ENCODE results near the gene SMIM3. TPM values are rescaled to one million over a fixed set of nuclear protein-coding genes. Genes with fewer than 3 reads are reported as not detected.

Gene SMIM3
- total RNA-seq, 1 experiment from 2014 or later: 55.2 TPM

DNA sequence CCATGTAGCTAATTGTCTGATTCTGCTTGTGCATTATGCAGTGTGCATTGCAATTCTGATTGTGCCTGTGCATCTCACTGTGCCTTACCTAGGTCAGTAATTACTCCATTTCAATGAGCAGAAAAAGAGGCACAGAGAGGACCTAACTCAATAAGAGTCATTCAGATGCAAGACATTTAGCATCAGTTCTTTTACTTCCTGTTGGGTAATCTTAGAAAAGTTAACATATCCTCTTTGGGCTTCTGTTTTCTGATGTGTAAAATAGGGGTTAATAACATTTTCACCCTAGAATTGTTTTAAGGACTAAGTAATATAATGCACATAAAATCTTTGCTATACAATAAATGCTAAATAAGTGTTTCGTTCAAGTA is 12.8 kb upstream of the SMIM3 start:
- CTCF ChIA-PET: no interaction called here
- no peaks in the 10 kb centered on the region for H3K9me3 ChIP-seq (ENCODE audit: control insufficient read depth, insufficient read depth, low read depth, low read length)
- DNase-seq (ENCODE audit: low read depth, low spot score) (no peak), ATAC-seq (no peak)
- intact Hi-C loops (cut with micrococcal nuclease; ENCODE audit: unreplicated experiment) (no loop called here), in situ Hi-C loops (cut with HindIII; ENCODE audit: low pct_unique_long_range_greater_than_20kb, low sequenced_read_pairs) (no loop called here)
- no peaks in the 10 kb centered on the region for H3K36me3 ChIP-seq (ENCODE audit: control insufficient read depth, insufficient read depth, low read length)
- H3K4me3 ChIP-seq (ENCODE audit: low read depth in 2 of 2, low read length in 2 of 2): no peak overlapping the region
- no TSS peak for BruUV-seq (replicated peaks)
- H3K27ac ChIP-seq (ENCODE audit: low read length): no peak overlapping the region
- POLR2A ChIA-PET: no interaction called here
- H3K4me1 ChIP-seq (ENCODE audit: control insufficient read depth, insufficient read depth, low read length): no peaks in the 10 kb centered on the region
- no peaks in the 10 kb centered on the region for H3K27me3 ChIP-seq (ENCODE audit: control insufficient read depth, insufficient read depth, low read length)
- TF ChIP-seq, protein P1, sequence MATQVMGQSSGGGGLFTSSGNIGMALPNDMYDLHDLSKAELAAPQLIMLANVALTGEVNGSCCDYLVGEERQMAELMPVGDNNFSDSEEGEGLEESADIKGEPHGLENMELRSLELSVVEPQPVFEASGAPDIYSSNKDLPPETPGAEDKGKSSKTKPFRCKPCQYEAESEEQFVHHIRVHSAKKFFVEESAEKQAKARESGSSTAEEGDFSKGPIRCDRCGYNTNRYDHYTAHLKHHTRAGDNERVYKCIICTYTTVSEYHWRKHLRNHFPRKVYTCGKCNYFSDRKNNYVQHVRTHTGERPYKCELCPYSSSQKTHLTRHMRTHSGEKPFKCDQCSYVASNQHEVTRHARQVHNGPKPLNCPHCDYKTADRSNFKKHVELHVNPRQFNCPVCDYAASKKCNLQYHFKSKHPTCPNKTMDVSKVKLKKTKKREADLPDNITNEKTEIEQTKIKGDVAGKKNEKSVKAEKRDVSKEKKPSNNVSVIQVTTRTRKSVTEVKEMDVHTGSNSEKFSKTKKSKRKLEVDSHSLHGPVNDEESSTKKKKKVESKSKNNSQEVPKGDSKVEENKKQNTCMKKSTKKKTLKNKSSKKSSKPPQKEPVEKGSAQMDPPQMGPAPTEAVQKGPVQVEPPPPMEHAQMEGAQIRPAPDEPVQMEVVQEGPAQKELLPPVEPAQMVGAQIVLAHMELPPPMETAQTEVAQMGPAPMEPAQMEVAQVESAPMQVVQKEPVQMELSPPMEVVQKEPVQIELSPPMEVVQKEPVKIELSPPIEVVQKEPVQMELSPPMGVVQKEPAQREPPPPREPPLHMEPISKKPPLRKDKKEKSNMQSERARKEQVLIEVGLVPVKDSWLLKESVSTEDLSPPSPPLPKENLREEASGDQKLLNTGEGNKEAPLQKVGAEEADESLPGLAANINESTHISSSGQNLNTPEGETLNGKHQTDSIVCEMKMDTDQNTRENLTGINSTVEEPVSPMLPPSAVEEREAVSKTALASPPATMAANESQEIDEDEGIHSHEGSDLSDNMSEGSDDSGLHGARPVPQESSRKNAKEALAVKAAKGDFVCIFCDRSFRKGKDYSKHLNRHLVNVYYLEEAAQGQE (IDR thresholded peaks at IDR 0.05; ENCODE audit: insufficient read depth in 1 of 2, low read depth in 2 of 2, low read length in 1 of 2): no peak
- TF ChIP-seq, protein P2, sequence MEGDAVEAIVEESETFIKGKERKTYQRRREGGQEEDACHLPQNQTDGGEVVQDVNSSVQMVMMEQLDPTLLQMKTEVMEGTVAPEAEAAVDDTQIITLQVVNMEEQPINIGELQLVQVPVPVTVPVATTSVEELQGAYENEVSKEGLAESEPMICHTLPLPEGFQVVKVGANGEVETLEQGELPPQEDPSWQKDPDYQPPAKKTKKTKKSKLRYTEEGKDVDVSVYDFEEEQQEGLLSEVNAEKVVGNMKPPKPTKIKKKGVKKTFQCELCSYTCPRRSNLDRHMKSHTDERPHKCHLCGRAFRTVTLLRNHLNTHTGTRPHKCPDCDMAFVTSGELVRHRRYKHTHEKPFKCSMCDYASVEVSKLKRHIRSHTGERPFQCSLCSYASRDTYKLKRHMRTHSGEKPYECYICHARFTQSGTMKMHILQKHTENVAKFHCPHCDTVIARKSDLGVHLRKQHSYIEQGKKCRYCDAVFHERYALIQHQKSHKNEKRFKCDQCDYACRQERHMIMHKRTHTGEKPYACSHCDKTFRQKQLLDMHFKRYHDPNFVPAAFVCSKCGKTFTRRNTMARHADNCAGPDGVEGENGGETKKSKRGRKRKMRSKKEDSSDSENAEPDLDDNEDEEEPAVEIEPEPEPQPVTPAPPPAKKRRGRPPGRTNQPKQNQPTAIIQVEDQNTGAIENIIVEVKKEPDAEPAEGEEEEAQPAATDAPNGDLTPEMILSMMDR (IDR thresholded peaks at IDR 0.05): no peak
- TF ChIP-seq SIN3A (IDR thresholded peaks at IDR 0.05; ENCODE audit: borderline replicate concordance, insufficient read depth, low read depth, low read length): no peak
- TF ChIP-seq TCF7L2 (IDR thresholded peaks at IDR 0.05; ENCODE audit: low read depth, low read length): no peak
- TF ChIP-seq POLR2AphosphoS5 (IDR thresholded peaks at IDR 0.05; ENCODE audit: low read depth, low read length): no peak

DNA sequence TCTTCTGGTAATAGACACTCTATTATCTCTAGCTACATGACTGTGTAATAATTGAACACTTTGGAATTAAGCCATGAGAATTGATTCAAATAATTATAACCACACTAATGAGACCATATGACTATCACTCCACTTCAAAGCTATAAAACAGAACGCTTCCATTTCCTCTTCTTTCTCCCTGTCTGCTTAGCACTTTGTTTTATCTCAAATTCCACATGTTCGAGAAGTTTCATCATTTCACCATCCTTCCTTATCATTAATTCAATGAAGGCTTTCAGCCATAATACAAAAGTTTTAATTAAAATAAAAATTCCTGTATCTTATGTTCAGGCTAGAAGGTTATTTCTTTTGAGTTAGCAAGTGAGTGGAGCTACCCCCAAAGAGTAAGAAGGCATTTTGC is 12.3 kb upstream of the SMIM3 start:
- TF ChIP-seq, protein P2 (IDR thresholded peaks at IDR 0.05): no peak
- TF ChIP-seq, protein P1 (IDR thresholded peaks at IDR 0.05; ENCODE audit: insufficient read depth in 1 of 2, low read depth in 2 of 2, low read length in 1 of 2): no peak
- no peak for TF ChIP-seq POLR2AphosphoS5 (IDR thresholded peaks at IDR 0.05; ENCODE audit: low read depth, low read length)
- TF ChIP-seq SIN3A (IDR thresholded peaks at IDR 0.05; ENCODE audit: borderline replicate concordance, insufficient read depth, low read depth, low read length): no peak
- TF ChIP-seq TCF7L2 (IDR thresholded peaks at IDR 0.05; ENCODE audit: low read depth, low read length): no peak
- ChIA-PET CTCF (no interaction called here), POLR2A (interaction anchor here (0.6 kb wide), 1 partner anchor 95 kb away, joined by 6 read pairs; no protein-coding TSS in a partner anchor)
- no peak overlapping the region for H3K27ac ChIP-seq (ENCODE audit: low read length)
- no peaks in the 10 kb centered on the region for H3K9me3 ChIP-seq (ENCODE audit: control insufficient read depth, insufficient read depth, low read depth, low read length)
- DNase-seq (ENCODE audit: low read depth, low spot score) (no peak), ATAC-seq (no peak)
- intact Hi-C loops (cut with micrococcal nuclease; ENCODE audit: unreplicated experiment) (no loop called here), in situ Hi-C loops (cut with HindIII; ENCODE audit: low pct_unique_long_range_greater_than_20kb, low sequenced_read_pairs) (no loop called here)
- no peak overlapping the region for H3K4me3 ChIP-seq (ENCODE audit: low read depth in 2 of 2, low read length in 2 of 2)
- H3K36me3 ChIP-seq (ENCODE audit: control insufficient read depth, insufficient read depth, low read length): no peaks in the 10 kb centered on the region
- H3K27me3 ChIP-seq (ENCODE audit: control insufficient read depth, insufficient read depth, low read length): no peaks in the 10 kb centered on the region
- BruUV-seq (replicated peaks): no TSS peak
- H3K4me1 ChIP-seq (ENCODE audit: control insufficient read depth, insufficient read depth, low read length): no peaks in the 10 kb centered on the region

All from Panc1 (cell line).